Right ventricle myocardium superior (tissue), 1 donor: ENCODE results near the gene PRPF6. TPM values are rescaled to one million over a fixed set of nuclear protein-coding genes. Genes with fewer than 3 reads are reported as not detected.

Source experiments
- ATAC-seq: fragments of 200-7000 bp; cut with Tn5 transposase; one replicate; pipeline ENCODE4 v1.9.1; 2020; ENCODE audit warnings: mild to moderate bottlenecking; ENCODE audit not compliant: poor library complexity
- DNase-seq: peaks from one replicate; pipeline ENCODE4 v3.0.0-alpha.2; 2020
- intact Hi-C: fragments of 100-400 bp; cut with DNase I; formaldehyde crosslinking; loops from one replicate; pipeline ENCODE4 v1.11.2; 2022
- total RNA-seq: library from RNA; stranded (reverse); fragmentation: NEBNext Ultra II Directional; extraction: Animal tissue kit (Norgen Biotek cat#: 25700); gene quantifications from one replicate; pipeline ENCODE4 v1.2.1, GENCODE V29; 2021
- donor health status: DM: no; HTN: yes; CAD: no; lungs with severe emphysema.

The PRPF6 gene
- total RNA-seq, 1 donor from 2014 or later = 45.3 TPM

DNA sequence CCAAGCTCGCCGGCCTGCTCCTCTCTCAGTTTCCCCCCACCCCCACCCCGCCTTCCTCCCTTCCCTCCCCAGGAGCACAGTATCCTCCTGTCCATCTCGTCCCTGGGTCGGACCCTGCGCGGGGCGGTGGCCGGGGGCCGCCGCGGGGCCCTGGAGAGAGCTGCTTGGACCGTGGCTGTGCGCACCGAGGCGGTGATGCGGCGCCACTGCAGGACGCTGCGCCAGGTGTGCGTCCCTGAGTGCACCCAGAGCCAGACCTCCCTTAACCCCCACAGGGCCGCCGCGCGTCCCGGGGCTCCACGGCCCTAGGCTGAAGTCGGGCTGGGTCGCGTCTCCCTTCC is 57.3 kb downstream of the PRPF6 start:
- no peak for ATAC-seq
- intact Hi-C loops = no loop called here

DNA sequence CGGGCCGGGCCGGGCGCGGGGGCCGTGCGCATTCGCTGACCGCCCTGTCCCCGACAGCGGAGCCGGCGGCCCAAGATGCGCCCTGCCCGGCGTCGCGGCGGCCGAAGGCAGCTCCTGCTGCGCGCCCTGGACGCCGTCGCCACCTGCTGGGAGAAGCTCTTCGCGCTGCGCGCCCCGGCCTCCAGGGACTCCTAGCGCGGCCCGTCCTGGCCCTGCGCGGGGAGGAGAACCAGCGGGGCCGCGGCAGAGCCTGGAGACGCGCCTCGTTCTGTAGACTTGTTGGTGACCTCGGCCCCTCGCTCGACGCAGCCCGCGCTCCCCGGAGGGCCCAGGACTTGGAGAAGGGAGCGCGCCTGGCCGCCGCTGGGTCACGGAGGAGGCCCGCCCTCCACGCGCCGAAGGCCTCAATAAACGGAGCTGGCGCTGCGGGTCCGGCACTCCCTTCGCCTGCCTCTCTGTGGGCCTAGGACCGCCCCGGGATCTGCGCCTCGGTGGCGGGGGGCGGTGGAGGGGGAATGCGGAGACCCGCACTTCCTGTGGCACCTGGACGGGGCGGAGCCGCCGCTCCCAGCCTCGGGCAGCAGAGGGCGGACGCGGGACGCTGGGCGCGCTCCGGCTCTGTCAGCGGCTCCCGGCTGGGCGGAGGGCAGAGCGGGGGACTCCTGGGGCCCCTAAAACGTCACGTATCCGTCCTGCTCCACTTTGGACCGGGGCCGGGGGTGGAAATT is 57.8 kb downstream of the PRPF6 start:
- intact Hi-C loops = no loop called here
- ATAC-seq = peak; percentile 92
- peak; percentile 85 for DNase-seq

More for the DNA sequence above, 57.3 kb downstream of the PRPF6 start:
- no peak for DNase-seq

DNA sequence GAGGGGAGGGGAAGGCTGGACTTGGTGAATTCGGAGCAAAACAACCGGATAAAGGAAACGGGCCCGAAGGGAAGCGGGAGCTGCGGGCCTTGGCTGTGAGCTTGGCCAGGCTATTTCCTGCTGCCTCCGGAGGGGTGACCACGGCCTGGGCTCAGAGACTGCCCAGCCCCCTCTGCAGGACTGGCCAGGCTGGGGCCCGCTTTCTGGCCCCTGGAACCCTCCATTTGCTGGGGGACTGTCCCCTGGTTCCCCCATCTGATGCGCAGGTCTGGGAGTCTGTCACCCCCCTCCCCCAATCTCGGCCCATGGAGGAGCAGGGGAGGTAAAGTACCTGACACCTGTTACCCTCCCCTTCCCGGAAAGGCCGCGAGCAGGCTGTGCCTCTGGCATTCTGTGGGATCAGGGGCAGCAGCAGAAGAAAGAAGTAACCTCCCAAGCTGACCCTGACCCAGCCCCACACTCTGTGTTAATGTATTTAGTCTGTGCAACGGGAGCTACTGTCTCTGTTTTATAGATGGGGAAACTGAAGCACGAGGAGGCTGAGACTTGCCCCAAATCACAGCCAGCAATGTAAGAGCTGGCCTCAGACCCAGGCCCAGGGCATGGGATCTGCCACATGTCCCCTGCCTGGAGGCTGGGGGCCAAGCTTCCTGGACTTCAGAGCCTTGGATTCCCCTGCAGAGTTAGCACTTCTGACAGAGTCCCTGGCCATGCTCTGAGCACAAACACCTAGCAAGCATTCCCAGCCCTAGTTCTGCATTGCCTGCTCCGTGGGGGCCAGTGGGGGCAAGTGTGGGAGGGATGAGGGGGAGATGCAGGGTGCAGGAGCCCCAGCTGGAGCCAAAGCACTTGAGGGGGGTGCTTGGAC is 58.6 kb downstream of the PRPF6 start:
- ATAC-seq = peak; percentile 36
- intact Hi-C loops = loop anchor here (10.0 kb wide), 1 partner anchor 75 kb away; no protein-coding TSS in a partner anchor
- DNase-seq = no peak

DNA sequence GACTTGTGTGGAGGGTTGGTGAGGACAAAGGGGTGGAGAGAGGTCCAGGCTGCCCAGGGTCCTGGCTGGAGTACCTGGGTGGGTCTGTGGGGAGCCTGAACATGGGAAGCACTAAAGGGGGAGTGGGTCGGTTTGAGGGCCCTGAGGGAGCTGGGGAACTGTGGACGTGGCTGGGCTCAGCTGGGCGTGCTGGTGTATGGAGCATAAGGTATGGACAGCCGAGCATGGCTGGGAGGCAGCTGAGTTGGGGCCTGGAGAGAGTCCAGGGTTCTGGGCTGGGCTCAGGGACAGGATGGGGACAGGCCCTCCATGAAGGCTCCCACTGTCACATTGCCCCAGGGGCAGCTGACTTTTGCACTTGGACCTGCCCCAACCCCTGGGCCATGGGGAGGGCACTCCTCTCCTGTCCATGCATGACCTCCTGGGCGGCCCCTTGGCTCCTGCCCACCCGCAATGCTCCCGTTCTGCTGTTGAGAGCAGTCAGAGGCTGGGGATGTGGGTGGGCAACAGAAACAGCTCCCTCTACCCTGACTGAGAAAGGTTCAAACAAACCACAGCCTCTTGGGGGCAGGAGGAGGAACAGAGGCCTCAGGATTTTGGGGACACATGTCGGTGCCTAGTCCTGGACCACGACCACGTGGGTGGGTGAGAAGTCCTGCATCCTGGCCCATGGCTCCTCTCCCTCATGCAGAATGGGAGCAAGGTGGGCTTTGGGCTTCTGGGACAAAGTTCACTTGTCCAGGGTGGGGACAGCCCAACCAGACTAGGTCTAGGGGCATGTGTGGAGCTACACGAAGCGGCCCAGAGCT is 59.5 kb downstream of the PRPF6 start:
- intact Hi-C loops = loop anchor here (10.0 kb wide), 1 partner anchor 74 kb away; no protein-coding TSS in a partner anchor
- ATAC-seq = no peak
- DNase-seq = no peak

DNA sequence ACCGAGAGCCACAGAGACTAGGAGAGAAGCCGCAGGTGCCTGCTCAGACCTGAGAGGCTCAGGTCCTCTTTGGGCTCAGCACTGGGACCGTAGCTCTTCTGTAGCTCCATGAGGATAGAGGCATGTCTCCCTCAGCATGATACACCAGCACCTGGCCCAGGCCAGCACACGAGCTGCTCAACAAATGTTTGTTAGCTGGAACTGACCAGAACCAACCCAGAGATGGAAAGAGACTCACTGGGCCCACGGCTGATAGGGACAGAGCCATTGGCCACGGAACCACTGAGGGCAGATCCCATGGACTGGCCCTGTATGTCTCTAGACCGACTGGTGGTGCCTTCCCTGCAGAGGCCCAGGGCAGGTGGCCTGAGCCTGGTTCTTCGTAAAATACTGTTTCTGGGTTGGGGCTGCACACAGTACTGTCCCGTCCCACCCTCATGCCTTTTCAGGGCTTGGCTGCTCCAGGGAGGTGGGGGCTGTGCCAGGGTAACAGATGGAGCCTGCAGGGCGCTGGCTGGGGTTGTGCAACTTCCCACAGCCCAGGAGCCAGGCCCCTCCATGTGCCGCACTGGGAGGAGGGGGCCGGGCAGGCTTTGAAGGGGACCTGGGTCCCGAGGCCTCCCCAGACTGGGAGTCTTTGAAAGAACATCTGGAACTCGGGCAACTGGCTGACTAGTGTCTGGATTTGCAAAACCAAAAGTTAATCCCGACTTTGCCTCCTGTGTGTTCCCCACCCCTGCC is 60.3 kb downstream of the PRPF6 start:
- ATAC-seq (no peak), DNase-seq (no peak)
- intact Hi-C loops = loop anchor here (10.0 kb wide), 1 partner anchor 74 kb away; no protein-coding TSS in a partner anchor

DNA sequence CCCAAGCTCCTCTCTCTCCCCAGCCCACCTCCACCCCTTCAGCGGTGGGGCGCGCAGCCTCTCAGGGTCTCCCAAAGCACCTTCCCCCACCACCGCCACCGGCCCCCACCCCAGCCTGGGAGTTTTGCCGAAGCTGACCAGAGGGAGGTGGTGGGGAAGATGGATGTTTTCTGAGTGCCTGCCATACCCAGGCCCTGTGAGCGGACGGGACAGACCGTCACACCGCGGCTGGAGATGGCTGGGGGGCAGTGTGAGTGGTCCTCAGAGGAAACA is 60.8 kb downstream of the PRPF6 start:
- intact Hi-C loops = loop anchor here (10.0 kb wide), 1 partner anchor 73 kb away; no protein-coding TSS in a partner anchor
- DNase-seq = no peak
- no peak for ATAC-seq

GRCh38 chr20:64042054-64042781 is 61.3 kb downstream of the PRPF6 start:
- DNase-seq (no peak), ATAC-seq (no peak)
- intact Hi-C loops = loop anchor here (10.0 kb wide), 1 partner anchor 73 kb away; no protein-coding TSS in a partner anchor

DNA sequence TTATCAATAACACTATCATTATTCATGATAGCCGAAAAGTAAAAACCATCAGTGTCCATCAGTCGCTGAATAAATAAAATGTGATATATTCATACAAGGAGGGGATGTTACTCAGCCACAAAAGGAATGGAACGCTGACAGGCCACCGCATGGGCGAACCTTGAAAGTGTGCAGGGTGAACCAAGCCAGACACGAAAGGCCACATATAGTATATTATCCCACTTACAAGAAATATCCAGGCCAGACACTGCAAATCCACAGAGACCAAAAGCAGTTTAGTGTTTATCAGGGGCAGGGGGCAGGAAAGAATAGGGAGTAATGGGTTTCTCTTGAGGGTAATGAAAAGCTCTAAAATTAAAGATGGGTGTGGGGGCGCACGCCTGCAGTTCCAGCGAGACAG is 62.8 kb downstream of the PRPF6 start:
- ATAC-seq = no peak
- DNase-seq = no peak
- intact Hi-C loops = loop anchor here (10.0 kb wide), 1 partner anchor 71 kb away; no protein-coding TSS in a partner anchor

DNA sequence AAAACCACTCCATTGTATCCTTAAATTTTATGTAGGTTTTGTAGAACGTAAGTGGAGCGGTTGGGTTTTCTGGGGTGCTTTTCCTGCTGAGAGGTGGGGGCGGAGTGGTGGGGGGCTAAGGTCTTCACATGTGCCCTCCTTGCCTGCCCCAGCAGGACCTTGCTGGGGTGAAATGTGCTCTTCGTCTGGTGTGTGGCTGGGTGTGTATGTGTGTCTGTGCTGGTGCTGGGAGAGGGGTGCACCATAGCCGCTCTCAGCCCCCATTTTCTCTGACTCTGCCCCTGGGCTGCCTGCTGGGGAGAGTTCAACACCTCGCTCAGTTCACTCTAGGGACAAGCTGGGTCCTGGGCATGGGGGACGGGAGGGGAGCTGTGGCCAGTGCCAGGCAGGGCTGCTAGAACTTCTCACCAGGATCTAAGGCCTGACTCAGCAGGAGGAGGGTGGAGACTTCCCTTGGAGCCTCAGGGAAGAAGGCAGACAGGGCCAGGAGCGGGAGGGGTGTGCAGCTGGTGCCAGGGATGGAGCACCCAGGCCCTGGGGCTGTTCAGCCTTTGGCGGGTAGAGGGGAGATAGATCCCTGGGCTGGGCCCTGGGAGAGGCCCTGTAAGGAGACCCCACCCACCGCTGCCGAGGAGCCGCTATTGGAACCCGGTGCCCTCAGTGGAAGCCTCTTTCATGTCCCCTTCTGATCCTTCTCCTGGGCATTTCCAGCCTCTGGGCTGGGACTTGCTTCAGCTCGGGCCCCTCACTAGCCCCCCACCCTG is 63.7 kb downstream of the PRPF6 start:
- DNase-seq = no peak
- intact Hi-C loops = loop anchor here (10.0 kb wide), 1 partner anchor 70 kb away; no protein-coding TSS in a partner anchor
- ATAC-seq = peak; percentile 36

DNA sequence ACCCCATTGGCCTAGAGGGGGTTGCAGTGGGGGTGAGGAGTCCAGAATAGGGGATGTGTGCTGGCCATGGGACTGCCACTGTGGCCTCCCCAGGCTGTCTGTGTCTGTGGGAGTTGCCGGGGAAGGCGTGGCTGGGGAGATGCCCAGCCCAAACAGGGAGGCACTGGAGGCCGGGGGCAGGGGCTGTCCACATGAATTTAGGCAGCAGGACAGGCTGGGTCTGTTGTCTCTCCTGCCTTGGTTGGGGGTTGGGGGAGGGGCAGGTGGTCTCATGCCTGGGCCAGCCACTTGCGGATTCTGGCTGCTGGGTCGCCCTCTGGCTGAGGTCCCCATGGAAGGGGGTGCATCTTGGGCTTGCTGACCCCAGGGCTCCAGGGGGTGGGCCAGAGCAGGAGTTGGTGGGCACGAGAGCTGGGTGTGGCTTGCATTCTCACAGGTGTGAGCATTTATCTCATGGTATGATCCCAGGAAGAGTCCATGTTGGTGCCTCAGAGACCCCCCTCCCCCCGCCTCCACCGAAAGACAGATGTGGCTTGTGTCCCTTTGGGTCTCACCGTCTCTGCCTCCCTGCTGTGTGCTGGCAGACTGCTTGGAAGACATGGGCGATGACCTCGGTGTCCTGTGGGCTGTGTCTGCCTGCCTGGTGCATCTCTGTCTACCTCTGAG is 64.5 kb downstream of the PRPF6 start:
- DNase-seq (no peak), ATAC-seq (peak; percentile 5)
- intact Hi-C loops = loop anchor here (10.0 kb wide), 1 partner anchor 69 kb away; no protein-coding TSS in a partner anchor

DNA sequence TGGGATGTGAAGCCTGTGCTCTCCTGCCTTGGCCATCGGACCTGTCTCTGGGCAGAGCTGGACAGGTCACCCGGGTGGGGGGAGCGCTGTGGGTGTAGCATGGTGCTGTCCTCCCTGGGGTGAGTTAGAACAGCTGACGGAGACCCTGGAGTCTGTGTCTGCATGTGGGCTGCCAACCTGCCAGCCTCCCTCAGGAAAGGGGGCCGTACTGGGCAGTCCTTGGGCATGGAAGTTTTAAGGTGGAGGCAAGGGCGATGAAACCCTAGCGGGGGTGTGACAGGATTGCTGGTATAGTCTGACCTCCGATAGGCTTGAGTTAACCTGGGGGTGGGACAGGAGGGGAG is 66.1 kb downstream of the PRPF6 start:
- ATAC-seq = no peak
- DNase-seq = no peak
- intact Hi-C loops = loop anchor here (10.0 kb wide), 1 partner anchor 68 kb away; no protein-coding TSS in a partner anchor

GRCh38 chr20:64047968-64048401 is 67.1 kb downstream of the PRPF6 start:
- no peak for DNase-seq
- ATAC-seq = no peak
- intact Hi-C loops = loop anchor here (10.0 kb wide), 1 partner anchor 67 kb away; no protein-coding TSS in a partner anchor

DNA sequence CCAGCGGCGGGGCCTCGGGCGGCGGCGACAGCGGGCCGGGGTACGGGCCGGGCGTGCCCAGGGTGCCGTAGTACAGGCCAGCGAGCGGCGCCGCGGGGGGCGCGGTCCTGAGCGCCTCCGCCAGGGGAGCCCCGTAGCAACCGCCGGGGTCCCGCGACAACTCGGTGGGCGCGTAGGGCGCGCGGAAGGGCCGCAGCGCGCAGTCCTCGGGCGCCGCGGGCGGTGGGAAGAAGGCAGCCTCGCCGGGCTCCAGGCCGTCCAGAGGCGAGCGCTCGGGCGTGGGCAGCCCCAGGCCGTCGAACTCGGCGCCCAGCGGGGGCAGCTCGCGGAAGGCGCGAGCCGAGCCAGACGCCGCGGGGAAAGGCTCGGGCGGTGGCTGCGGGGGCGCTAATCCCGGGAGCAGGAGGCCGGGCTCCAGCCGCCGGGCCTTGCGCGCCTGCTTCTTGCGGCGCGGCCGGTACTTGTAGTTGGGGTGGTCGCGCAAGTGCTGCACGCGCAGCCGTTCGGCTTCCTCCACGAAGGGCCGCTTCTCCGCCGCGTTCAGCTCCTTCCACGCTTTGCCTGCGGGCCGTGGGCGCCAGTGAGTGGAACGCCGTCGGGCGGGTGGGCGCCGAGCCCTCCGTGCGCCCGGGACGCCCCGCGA is 67.6 kb downstream of the PRPF6 start:
- ATAC-seq (no peak), DNase-seq (no peak)
- intact Hi-C loops = loop anchor here (10.0 kb wide), 1 partner anchor 66 kb away; no protein-coding TSS in a partner anchor

DNA sequence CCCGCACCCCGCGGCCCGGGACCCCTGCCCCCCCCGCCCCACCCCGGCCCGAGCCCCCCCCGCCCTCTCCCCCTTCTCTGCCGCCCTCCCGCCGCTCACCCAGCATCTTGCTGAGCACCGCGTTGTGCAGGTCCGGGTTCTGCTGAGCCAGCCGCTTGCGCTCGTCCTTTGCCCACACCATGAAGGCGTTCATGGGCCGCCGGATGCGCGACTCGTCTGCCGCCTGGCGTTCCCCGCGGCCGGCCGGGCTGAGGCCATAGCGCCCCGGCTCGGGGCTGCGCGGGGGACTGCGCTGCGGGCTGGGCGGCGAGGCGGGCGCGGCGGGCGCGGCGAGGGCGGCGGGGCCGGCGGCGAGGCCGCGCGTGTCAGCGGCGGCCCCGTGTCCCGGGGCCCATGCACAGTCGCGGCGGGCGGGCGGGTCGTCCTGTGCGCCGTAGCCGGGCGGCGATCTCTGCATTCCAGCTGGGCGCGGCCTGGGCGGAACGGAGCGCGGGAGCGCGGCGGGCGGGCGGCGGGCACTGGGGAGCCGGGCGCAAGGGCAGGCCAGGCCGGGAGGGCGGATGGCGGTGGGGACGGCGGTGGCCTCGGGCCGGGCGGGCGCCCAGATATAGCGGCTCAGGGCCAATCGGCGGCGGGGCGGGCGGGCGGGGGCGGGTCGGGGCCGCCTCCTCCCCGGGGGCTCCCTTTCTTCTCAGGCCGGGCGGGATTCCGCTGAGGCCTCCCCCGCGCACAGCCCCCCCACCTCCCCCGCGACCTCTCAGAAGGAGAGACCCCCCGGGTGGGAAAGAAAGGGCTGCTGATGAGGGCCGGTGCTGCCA is 68.3 kb downstream of the PRPF6 start, which contains the start of gene SOX18:
Gene SOX18, minus strand, starts transcription at position 580 of the 818 bp plus-strand sequence. Its CDS starts 123 bp downstream, at position 457.
- ATAC-seq = peak; percentile 14
- intact Hi-C loops = loop anchor here (10.0 kb wide), 1 partner anchor 66 kb away; no protein-coding TSS in a partner anchor
- DNase-seq = peak; percentile 67

DNA sequence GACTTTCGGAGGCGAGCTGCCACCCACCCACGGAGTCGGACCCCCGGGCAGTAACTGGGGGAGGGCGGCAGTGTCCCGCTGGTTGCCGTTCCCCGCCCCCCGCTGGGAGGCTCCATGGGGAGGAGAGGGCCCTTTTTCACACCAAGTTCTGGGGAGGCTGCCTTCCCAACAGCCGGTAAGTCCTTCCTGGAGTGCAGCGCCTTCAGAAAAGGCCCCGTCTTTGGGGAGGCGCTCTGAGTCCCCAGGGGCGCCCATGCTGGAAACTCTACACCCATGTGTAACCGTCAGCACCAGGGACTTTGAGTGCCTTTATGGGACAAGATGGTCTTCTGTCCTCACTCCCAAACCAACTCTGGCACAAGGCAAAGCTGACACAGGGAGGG is 68.9 kb downstream of the PRPF6 start:
- ATAC-seq (peak; percentile 6), DNase-seq (no peak)
- intact Hi-C loops = loop anchor here (10.0 kb wide), 1 partner anchor 65 kb away; no protein-coding TSS in a partner anchor
